ENCODE measurements around the gene KRT17. TPM values are rescaled to one million over a fixed set of nuclear protein-coding genes. Genes with fewer than 3 reads are reported as not detected.

KRT17 gene
- total RNA-seq, 1 experiment from 2014 or later = 1.5 TPM

DNA sequence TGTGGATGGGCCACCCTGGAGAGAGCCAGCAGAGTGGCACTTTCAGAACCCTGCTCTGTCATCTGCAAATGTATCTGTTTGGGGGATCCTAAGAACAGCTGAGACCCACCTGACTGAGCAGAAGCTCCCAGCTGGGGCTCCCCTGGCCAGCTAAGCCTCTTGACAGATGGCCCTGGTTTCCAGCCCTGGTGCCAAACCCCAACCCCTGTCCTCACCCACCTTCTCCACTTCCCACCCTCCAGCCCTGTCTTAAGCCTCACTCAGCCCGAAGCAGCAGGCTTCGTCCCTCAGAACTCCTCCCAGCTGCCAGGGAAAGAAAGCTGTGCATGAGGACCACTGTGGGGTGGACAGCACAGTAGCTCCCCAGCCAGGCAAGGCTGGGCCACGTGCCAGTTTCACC lies 49.0 kb downstream of the KRT17 start:
- H3K36me3 Mint-ChIP-seq = no peaks in the 10 kb centered on the region

GRCh38 chr17:41571561-41572434 lies 52.6 kb downstream of the KRT17 start, which contains the start of gene KRT9:
KRT9 (minus strand) TSS chr17:41572059; CDS start chr17:41571992, 67 bp downstream.
- ATAC-seq = no peak
- POLR2A ChIA-PET = no interaction called here
- DNase-seq (ENCODE audit: low spot score) = no peak
- Mint-ChIP-seq H3K4me3 (no peak within 1 kb of the TSS), H3K27me3 (ENCODE audit: low read depth) (peaks cover 28% of the 10 kb centered on the region), H3K9me3 (no peaks in the 10 kb centered on the region; the same call in 1 of the 2 replicates), H3K36me3 (no peaks in the 10 kb centered on the region), H3K27ac (no peak within 1 kb of the TSS), H3K4me1 (no peaks in the 10 kb centered on the region)
- CTCF ChIA-PET = interaction anchor here (0.7 to 5.2 kb wide), 5 partner anchors 8 to 708 kb away, joined by 3 to 27 read pairs (median 8); no protein-coding TSS in a partner anchor
- no peak for TF ChIP-seq RELA (CRISPR knock-in tag; IDR thresholded peaks at IDR 0.05; ENCODE audit: borderline replicate concordance)
- TF ChIP-seq, protein P1, sequence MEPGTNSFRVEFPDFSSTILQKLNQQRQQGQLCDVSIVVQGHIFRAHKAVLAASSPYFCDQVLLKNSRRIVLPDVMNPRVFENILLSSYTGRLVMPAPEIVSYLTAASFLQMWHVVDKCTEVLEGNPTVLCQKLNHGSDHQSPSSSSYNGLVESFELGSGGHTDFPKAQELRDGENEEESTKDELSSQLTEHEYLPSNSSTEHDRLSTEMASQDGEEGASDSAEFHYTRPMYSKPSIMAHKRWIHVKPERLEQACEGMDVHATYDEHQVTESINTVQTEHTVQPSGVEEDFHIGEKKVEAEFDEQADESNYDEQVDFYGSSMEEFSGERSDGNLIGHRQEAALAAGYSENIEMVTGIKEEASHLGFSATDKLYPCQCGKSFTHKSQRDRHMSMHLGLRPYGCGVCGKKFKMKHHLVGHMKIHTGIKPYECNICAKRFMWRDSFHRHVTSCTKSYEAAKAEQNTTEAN (CRISPR knock-in tag; IDR thresholded peaks at IDR 0.05) = no peak
- TF ChIP-seq MAX (CRISPR knock-in tag; IDR thresholded peaks at IDR 0.05) = no peak
- TF ChIP-seq SMAD4 (CRISPR knock-in tag; IDR thresholded peaks at IDR 0.05) = no peak
- TF ChIP-seq, protein P2, sequence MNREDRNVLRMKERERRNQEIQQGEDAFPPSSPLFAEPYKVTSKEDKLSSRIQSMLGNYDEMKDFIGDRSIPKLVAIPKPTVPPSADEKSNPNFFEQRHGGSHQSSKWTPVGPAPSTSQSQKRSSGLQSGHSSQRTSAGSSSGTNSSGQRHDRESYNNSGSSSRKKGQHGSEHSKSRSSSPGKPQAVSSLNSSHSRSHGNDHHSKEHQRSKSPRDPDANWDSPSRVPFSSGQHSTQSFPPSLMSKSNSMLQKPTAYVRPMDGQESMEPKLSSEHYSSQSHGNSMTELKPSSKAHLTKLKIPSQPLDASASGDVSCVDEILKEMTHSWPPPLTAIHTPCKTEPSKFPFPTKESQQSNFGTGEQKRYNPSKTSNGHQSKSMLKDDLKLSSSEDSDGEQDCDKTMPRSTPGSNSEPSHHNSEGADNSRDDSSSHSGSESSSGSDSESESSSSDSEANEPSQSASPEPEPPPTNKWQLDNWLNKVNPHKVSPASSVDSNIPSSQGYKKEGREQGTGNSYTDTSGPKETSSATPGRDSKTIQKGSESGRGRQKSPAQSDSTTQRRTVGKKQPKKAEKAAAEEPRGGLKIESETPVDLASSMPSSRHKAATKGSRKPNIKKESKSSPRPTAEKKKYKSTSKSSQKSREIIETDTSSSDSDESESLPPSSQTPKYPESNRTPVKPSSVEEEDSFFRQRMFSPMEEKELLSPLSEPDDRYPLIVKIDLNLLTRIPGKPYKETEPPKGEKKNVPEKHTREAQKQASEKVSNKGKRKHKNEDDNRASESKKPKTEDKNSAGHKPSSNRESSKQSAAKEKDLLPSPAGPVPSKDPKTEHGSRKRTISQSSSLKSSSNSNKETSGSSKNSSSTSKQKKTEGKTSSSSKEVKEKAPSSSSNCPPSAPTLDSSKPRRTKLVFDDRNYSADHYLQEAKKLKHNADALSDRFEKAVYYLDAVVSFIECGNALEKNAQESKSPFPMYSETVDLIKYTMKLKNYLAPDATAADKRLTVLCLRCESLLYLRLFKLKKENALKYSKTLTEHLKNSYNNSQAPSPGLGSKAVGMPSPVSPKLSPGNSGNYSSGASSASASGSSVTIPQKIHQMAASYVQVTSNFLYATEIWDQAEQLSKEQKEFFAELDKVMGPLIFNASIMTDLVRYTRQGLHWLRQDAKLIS (CRISPR knock-in tag; IDR thresholded peaks at IDR 0.05; ENCODE audit: borderline replicate concordance) = no peak
- no peak for TF ChIP-seq USF2 (CRISPR knock-in tag; IDR thresholded peaks at IDR 0.05)
- TF ChIP-seq JUN (CRISPR knock-in tag; IDR thresholded peaks at IDR 0.05) = no peak

More for the DNA sequence above, 49.0 kb downstream of the KRT17 start:
- CTCF ChIA-PET = interaction anchor here (0.6 to 5.2 kb wide), 4 partner anchors 27 to 100 kb away, joined by 5 to 27 read pairs (median 10); no protein-coding TSS in a partner anchor
- DNase-seq (ENCODE audit: low spot score) (no peak), ATAC-seq (no peak)
- TF ChIP-seq, protein P3, sequence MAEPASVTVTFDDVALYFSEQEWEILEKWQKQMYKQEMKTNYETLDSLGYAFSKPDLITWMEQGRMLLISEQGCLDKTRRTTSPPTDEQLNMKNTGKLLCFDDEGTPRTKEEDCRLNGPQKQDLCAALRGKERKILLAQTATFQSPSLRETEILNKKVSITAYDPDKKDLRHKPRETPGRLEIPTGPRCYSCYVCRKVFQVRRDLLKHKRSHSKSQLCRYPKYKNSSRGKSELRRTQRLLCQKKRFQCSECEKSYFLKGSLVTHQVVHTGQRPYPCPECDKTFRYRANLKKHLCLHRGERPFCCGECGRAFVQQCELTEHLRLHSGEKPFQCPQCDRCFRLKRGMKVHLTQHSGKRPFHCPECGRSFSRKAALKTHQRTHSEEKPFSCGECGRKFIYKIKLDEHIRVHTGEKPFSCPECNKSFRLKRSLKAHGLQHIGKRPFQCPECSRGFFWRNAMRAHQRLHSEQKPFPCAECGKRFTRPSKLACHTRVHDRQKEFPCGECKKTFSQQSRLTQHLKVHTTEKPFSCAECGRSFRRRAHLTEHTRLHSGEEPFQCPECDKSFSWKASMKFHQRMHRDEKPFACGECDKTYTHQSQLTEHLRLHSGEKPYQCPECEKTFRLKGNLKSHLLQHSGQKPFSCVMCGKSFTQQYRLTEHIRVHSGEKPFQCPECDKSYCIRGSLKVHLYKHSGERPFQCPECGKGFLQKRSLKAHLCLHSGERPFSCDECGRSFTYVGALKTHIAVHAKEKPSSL (CRISPR knock-in tag; conservative IDR thresholded peaks at IDR 0.05) = no peak
- TF ChIP-seq, protein P4, sequence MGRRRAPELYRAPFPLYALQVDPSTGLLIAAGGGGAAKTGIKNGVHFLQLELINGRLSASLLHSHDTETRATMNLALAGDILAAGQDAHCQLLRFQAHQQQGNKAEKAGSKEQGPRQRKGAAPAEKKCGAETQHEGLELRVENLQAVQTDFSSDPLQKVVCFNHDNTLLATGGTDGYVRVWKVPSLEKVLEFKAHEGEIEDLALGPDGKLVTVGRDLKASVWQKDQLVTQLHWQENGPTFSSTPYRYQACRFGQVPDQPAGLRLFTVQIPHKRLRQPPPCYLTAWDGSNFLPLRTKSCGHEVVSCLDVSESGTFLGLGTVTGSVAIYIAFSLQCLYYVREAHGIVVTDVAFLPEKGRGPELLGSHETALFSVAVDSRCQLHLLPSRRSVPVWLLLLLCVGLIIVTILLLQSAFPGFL (CRISPR knock-in tag; IDR thresholded peaks at IDR 0.05; ENCODE audit: borderline replicate concordance) = no peak
- TF ChIP-seq CBFB (CRISPR knock-in tag; IDR thresholded peaks at IDR 0.05; ENCODE audit: low read depth) = no peak
- TF ChIP-seq HMGA2 (CRISPR knock-in tag; IDR thresholded peaks at IDR 0.05) = no peak
- no peak for TF ChIP-seq ZNF423 (CRISPR knock-in tag; IDR thresholded peaks at IDR 0.05)
- TF ChIP-seq PRDM15 (CRISPR knock-in tag; IDR thresholded peaks at IDR 0.05) = no peak
- TF ChIP-seq TP53 (CRISPR knock-in tag; IDR thresholded peaks at IDR 0.05) = no peak
- no peak for TF ChIP-seq ZNF138 (CRISPR knock-in tag; conservative IDR thresholded peaks at IDR 0.05)
- TF ChIP-seq ZNF671 (CRISPR knock-in tag; IDR thresholded peaks at IDR 0.05) = no peak
- no peak for TF ChIP-seq EMX1 (CRISPR knock-in tag; IDR thresholded peaks at IDR 0.05)
- no peak for TF ChIP-seq RELA (CRISPR knock-in tag; IDR thresholded peaks at IDR 0.05; ENCODE audit: borderline replicate concordance)
- no peak for TF ChIP-seq GRHL2 (CRISPR knock-in tag; IDR thresholded peaks at IDR 0.05; ENCODE audit: insufficient replicate concordance, severe bottlenecking)
- Mint-ChIP-seq H3K27me3 (ENCODE audit: low read depth) (peaks cover 21% of the 10 kb centered on the region), H3K27ac (no peak overlapping the region), H3K9me3 (no peaks in the 10 kb centered on the region; the same call in 1 of the 2 replicates), H3K4me3 (no peak overlapping the region), H3K4me1 (peaks cover 11% of the 10 kb centered on the region)
- POLR2A ChIA-PET = no interaction called here

All from WTC11 (cell line).